AG04449 (cell line): ENCODE results near the gene COX18.

Experiments
- CTCF ChIA-PET: fragments of 350-600 bp; formaldehyde crosslinking; extraction: SDS; loops from one replicate; lab custom pipeline; 2021; ENCODE audit warnings: antibody characterized with exemption; lab: Yijun Ruan, JAX
- POLR2A ChIA-PET: fragments of 400-600, 350-600 bp; formaldehyde crosslinking; extraction: SDS; loops from one replicate; lab custom pipeline; 2020; ENCODE audit warnings: antibody characterized with exemption, inconsistent platforms; lab: Yijun Ruan, JAX
- DNase-seq: peaks from one replicate; pipeline ENCODE4 v3.0.0-alpha.2; 2010; ENCODE audit warnings: low read depth, low spot score
- H3K4me3 ChIP-seq: 2 replicates; pipeline ENCODE4 v1.5.1; 2011; ENCODE audit warnings: low read depth, mild to moderate bottlenecking, control low read depth, low read length
- CTCF ChIP-seq: IDR thresholded peaks from one replicate; pipeline ENCODE4 v1.5.1; 2011; ENCODE audit warnings: mild to moderate bottlenecking, moderate library complexity, low read length, control low read depth, inconsistent platforms; ENCODE audit not compliant: insufficient read depth; ENCODE audit errors: missing control alignments

The COX18 gene

GRCh38 chr4:73066445-73066844 is 3.1 kb downstream of the COX18 start:
- ChIA-PET POLR2A (interaction anchor here (0.6 kb wide), 1 partner anchor 1157 kb away, joined by 4 read pairs; no protein-coding TSS in a partner anchor), CTCF (interaction anchor here (1.9 kb wide), 1 partner anchor 192 kb away, joined by 12 read pairs; the partner anchor contains the start of gene ANKRD17)
- DNase-seq: no peak
- no peak for TF ChIP-seq CTCF
- H3K4me3 ChIP-seq: no peak overlapping the region

GRCh38 chr4:73064536-73064935 is 5.0 kb downstream of the COX18 start:
- DNase-seq: no peak
- POLR2A ChIA-PET: no interaction called here
- no peak overlapping the region for H3K4me3 ChIP-seq
- CTCF ChIA-PET: no interaction called here
- no peak for TF ChIP-seq CTCF

- TF ChIP-seq CTCF: no peak
- POLR2A ChIA-PET: no interaction called here
- no peak overlapping the region for H3K4me3 ChIP-seq
- DNase-seq: no peak
- CTCF ChIA-PET: no interaction called here
Observed at GRCh38 chr4:73055241-73055897, 14.1 kb downstream of the COX18 start.

GRCh38 chr4:73053974-73054480 is 15.5 kb downstream of the COX18 start:
- no peak overlapping the region for H3K4me3 ChIP-seq
- ChIA-PET CTCF (no interaction called here), POLR2A (no interaction called here)

GRCh38 chr4:73053076-73053475 is 16.4 kb downstream of the COX18 start:
- ChIA-PET CTCF (no interaction called here), POLR2A (no interaction called here)
- no peak overlapping the region for H3K4me3 ChIP-seq
- no peak for TF ChIP-seq CTCF
- no peak for DNase-seq

More at GRCh38 chr4:73053974-73054480, 15.5 kb downstream of the COX18 start:
- no peak for DNase-seq
- TF ChIP-seq CTCF: no peak

GRCh38 chr4:73051625-73052024 is 17.9 kb downstream of the COX18 start:
- ChIA-PET CTCF (no interaction called here), POLR2A (no interaction called here)
- TF ChIP-seq CTCF: no peak
- no peak overlapping the region for H3K4me3 ChIP-seq
- DNase-seq: no peak
